Adrenal gland (tissue), 12 donors: ENCODE results near the gene DHX32. TPM values are rescaled to one million over a fixed set of nuclear protein-coding genes. Genes with fewer than 3 reads are reported as not detected.

Source experiments
- DNase-seq, 7 donors: peaks; one replicate each; pipeline ENCODE4 v3.0.0-alpha.2; 2019 to 2020
- H3K27ac ChIP-seq, 5 donors: fragments of 200-600 bp; sonication (generic) in 4 of 5; 1 replicate in 3 of 5; 2 replicates in 2 of 5; pipeline versions ENCODE4 v1.5.1 to v1.8.0; 2016 to 2020; ENCODE audit warnings: mild to moderate bottlenecking in 1 of 5
- H3K27me3 ChIP-seq: fragments of 200-600 bp; 2 replicates; pipeline ENCODE4 v1.8.0; 2021
- H3K36me3 ChIP-seq, 2 donors: fragments of 200-600 bp; replicated peaks in 1 of 2; 1 replicate in 1 of 2; 2 replicates in 1 of 2; pipeline versions ENCODE4 v1.5.1 to v1.8.0; 2018 to 2022
- H3K4me1 ChIP-seq, 2 donors: fragments of 200-600 bp; replicated peaks in 1 of 2; 1 replicate in 1 of 2; 2 replicates in 1 of 2; pipeline versions ENCODE4 v1.5.1 to v1.8.0; 2018 to 2021
- H3K4me3 ChIP-seq, 4 donors: fragments of 200-600 bp; sonication (generic) in 3 of 4; one replicate each; pipeline ENCODE4 v1.5.1; 2016 to 2018
- H3K9me3 ChIP-seq, 3 donors: fragments of 200-600 bp; sonication (generic) in 1 of 3; replicated peaks in 1 of 3; 1 replicate in 2 of 3; 2 replicates in 1 of 3; pipeline versions ENCODE4 v1.5.1 to v1.8.0; 2016 to 2021
- POLR2A ChIP-seq, 2 donors: fragments of 450-650 bp; IDR thresholded peaks; one replicate each; pipeline ENCODE4 v1.6.1; 2017; ENCODE audit warnings: antibody characterized with exemption in 2 of 2, mild to moderate bottlenecking in 2 of 2, moderate library complexity in 1 of 2
- WGBS, 4 donors: extraction: QIAGEN DNeasy Blood & Tissue Kit in 2 of 4; methylation state at CpG; one replicate each; pipeline versions ENCODE4 v1.1.5 to v1.1.7; 2013 to 2017; 5-methylcytosine and 5-hydroxymethylcytosine counted together
- intact Hi-C, 2 donors: fragments of 100-400 bp; cut with DNase I; formaldehyde crosslinking; loops; one replicate each; pipeline versions ENCODE4 v1.14.1 to v1.15.0; 2022 to 2023
- polyA plus RNA-seq, 3 donors: library from polyadenylated mRNA; stranded (reverse); fragments of 200-250 nt in 2 of 3; fragments of 350-450 nt in 1 of 3; fragmentation: Illumina TruSeq in 1 of 3; extraction: RNeasy Lipid Tissue Mini Kit (QIAGEN cat#74804) in 1 of 3; gene quantifications; one replicate each; pipeline ENCODE4 v1.2.3, GENCODE V29; 2013 to 2014
- total RNA-seq, 9 donors: library from RNA; depleted of rRNA in 4 of 9; stranded (reverse); fragments of >200 nt in 4 of 9; fragments of 120-200 nt in 1 of 9; fragmentation: NEBNext Ultra II Directional in 1 of 9; extraction: Animal tissue kit (Norgen Biotek cat#: 25700) in 1 of 9; gene quantifications; one replicate each; pipeline versions ENCODE4 v1.1.0 to v1.2.4, GENCODE V29; 2013 to 2023
- TF ChIP-seq, protein P1 (sequence below), 6 experiments: fragments of 450-650 bp in 4 of 6; fragments of 200-600 bp in 2 of 6; sonication (generic) in 1 of 6; IDR thresholded peaks; 1 replicate in 5 of 6; 2 replicates in 1 of 6; pipeline versions ENCODE4 v1.5.1 to v1.8.0; 2016 to 2021; ENCODE audit warnings: antibody characterized with exemption in 6 of 6, mild to moderate bottlenecking in 2 of 6, moderate library complexity in 1 of 6
- donor health status: healthy with polysubstance abuse.
- donor health status: Bipolar disorder and iron deficiency.
- donor health status: DM: yes; HTN: yes; CAD: no.
- donor health status: DM: no; HTN: no; CAD: no.
- donor health status: DM: no; HTN: no; CAD: no.
- donor health status: DM: yes; HTN: yes; CAD: no.

The DHX32 gene
- total and polyA plus RNA-seq, 12 donors = 22.0 to 100 (median 39.2) TPM

DNA sequence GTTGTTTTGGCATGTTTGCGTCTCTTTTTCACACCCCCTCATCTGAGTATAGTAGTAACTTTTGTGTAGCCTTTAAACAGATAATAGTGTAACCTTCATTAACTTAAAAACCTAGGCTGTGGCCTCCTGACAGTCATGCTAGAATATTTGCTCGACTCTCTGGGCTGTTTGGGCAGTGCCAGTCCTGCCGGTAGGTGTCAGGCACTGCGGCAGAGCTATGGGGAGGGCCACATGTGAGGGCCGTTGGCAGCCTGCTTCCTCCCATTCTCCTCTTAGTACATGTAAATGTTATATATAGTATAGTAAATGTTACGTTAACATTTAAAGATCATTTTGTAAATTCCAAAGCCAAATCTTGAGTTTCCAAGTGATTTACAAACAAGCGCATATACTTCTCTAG, 31.6 kb downstream of the DHX32 start:
- no peak for TF ChIP-seq POLR2A (IDR thresholded peaks at IDR 0.05)
- TF ChIP-seq, protein P1, sequence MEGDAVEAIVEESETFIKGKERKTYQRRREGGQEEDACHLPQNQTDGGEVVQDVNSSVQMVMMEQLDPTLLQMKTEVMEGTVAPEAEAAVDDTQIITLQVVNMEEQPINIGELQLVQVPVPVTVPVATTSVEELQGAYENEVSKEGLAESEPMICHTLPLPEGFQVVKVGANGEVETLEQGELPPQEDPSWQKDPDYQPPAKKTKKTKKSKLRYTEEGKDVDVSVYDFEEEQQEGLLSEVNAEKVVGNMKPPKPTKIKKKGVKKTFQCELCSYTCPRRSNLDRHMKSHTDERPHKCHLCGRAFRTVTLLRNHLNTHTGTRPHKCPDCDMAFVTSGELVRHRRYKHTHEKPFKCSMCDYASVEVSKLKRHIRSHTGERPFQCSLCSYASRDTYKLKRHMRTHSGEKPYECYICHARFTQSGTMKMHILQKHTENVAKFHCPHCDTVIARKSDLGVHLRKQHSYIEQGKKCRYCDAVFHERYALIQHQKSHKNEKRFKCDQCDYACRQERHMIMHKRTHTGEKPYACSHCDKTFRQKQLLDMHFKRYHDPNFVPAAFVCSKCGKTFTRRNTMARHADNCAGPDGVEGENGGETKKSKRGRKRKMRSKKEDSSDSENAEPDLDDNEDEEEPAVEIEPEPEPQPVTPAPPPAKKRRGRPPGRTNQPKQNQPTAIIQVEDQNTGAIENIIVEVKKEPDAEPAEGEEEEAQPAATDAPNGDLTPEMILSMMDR (IDR thresholded peaks at IDR 0.05) = no peak

DNA sequence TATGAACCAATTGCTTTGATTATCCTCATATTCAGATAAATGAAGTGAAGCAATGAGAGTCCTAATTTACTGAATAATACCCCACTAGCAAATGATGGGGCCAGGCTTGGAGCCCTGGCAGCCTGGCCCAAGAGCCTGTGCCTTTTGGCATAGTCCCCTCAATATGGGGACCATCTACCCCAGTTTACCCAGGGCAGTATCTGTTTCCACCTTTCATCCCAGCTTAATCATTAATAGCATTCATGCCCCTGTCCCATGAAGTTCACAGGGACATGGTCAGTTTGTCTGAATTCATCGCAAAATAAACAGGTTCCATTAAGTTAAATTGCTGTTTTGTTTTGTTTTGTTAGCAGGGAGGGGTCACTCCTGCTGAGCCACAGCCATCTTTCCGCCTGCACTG, 32.2 kb downstream of the DHX32 start:
- Histone ChIP-seq H3K36me3 (peaks cover 0 to 27% of the 10 kb centered on the region in 2 donors), H3K4me1 (peaks cover 7 to 14% of the 10 kb centered on the region in 2 donors), H3K9me3 (no peaks in the 10 kb centered on the region), H3K27ac (no peak overlapping the region), H3K27me3 (no peaks in the 10 kb centered on the region), H3K4me3 (no peak overlapping the region)
- no peak for TF ChIP-seq POLR2A (IDR thresholded peaks at IDR 0.05)
- TF ChIP-seq, protein P1 (IDR thresholded peaks at IDR 0.05) = no peak
- DNase-seq = no peak
- 96 to 100% (median 97%) methylated on average over 2 of the region's 2 CpGs for WGBS, 4 donors
- intact Hi-C loops = no loop called here

More for the DNA sequence above, 31.6 kb downstream of the DHX32 start:
- intact Hi-C loops = no loop called here
- Histone ChIP-seq H3K36me3 (peaks cover 0 to 27% of the 10 kb centered on the region in 2 donors), H3K4me1 (peaks cover 7 to 9% of the 10 kb centered on the region in 2 donors), H3K27me3 (no peaks in the 10 kb centered on the region), H3K9me3 (no peaks in the 10 kb centered on the region), H3K4me3 (no peak overlapping the region), H3K27ac (no peak overlapping the region)
- DNase-seq = no peak
- WGBS, 4 donors = 92 to 95% (median 92%) methylated on average over 7 of the region's 7 CpGs

DNA sequence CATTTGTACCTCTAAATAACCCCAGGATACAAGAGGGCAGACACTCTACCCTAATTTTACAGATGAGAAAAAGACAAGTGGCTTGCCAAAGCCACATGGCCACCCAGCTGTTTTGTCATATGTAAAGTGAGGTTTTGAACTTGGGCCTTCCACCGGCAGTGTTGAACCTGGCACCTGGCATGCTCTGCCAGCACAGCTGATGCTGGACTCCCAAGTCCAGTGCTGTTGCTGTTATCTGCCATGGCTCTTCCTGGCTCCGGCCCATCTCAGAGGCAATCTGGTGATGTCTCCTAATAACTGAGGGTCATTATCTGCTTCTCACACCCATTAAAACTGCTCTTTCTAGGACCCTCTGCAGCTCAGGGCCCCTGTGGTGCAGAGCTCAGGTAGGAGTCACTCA, 32.7 kb downstream of the DHX32 start:
- TF ChIP-seq, protein P1 (IDR thresholded peaks at IDR 0.05) = no peak
- no peak for TF ChIP-seq POLR2A (IDR thresholded peaks at IDR 0.05)
- peaks cover 0 to 27% of the 10 kb centered on the region in 2 donors for H3K36me3 ChIP-seq

DNA sequence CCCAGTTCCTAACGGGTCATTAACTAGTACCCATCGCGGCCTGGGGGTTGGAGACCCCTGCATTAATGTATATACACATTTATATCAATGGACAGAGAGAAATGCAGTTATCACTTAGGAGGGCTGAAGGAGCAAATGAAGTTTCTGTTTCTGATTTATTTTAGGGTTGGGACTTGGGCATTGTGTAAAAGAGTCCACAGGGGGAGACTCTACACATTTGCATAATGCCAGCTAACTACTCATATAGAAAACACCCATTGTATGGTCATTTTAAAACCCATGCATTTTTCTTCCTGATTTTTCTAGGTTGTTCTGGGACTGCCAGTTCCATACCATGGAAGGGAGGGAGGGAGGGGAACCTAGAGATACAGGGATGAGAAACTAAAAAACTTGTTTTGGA, 34.2 kb downstream of the DHX32 start:
- Histone ChIP-seq H3K4me3 (no peak overlapping the region), H3K36me3 (peaks cover 0 to 22% of the 10 kb centered on the region in 2 donors), H3K27me3 (no peaks in the 10 kb centered on the region), H3K9me3 (no peaks in the 10 kb centered on the region), H3K27ac (no peak overlapping the region), H3K4me1 (peaks cover 7 to 14% of the 10 kb centered on the region in 2 donors)
- TF ChIP-seq POLR2A (IDR thresholded peaks at IDR 0.05) = no peak
- TF ChIP-seq, protein P1 (IDR thresholded peaks at IDR 0.05) = no peak
- intact Hi-C loops = no loop called here
- WGBS, 4 donors = 90 to 100% (median 97%) methylated on average over 3 of the region's 3 CpGs
- DNase-seq = no peak

More for the DNA sequence above, 32.7 kb downstream of the DHX32 start:
- Histone ChIP-seq H3K9me3 (no peaks in the 10 kb centered on the region), H3K27me3 (no peaks in the 10 kb centered on the region), H3K4me3 (no peak overlapping the region), H3K27ac (no peak overlapping the region), H3K4me1 (peaks cover 7 to 14% of the 10 kb centered on the region in 2 donors)
- 87 to 96% (median 94%) methylated on average over 2 of the region's 2 CpGs; no CpG with 5 or more reads in 1 of the 4 donors for WGBS, 4 donors
- DNase-seq = no peak
- intact Hi-C loops = no loop called here
